Lower leg skin (tissue), 3 donors: ENCODE results near the gene CEP131.

Experiments
- POLR2A ChIP-seq, 2 donors: fragments of 450-650 bp; IDR thresholded peaks; one replicate each; pipeline ENCODE4 v1.6.1; 2016 to 2017; ENCODE audit warnings: antibody characterized with exemption in 2 of 2, mild to moderate bottlenecking in 1 of 2, moderate library complexity in 1 of 2
- TF ChIP-seq, protein P1 (sequence below), 3 donors: fragments of 450-650 bp; IDR thresholded peaks; one replicate each; pipeline ENCODE4 v1.5.1; 2016; ENCODE audit warnings: antibody characterized with exemption in 3 of 3, mild to moderate bottlenecking in 3 of 3, moderate library complexity in 2 of 3

DNA sequence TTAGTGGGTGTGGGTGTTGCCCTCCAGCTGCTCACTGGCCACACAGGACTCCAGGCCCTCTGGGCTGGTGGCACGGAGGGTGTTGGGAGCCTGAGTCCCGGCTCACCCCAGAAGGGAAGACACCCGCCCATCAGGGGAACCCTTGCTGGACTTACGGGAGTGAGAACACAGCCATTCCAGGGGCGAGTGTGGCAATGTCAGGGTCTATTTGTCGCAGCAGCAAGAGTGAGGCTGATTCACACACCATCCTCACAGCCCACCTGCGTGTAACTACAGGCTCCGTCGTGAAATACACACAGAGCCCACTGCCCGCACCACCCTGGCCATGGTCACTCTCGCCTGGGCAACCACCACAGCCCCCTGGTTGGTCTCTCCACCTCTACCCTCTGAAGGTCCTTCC is 39.0 kb downstream of the CEP131 start:
- TF ChIP-seq, protein P1, sequence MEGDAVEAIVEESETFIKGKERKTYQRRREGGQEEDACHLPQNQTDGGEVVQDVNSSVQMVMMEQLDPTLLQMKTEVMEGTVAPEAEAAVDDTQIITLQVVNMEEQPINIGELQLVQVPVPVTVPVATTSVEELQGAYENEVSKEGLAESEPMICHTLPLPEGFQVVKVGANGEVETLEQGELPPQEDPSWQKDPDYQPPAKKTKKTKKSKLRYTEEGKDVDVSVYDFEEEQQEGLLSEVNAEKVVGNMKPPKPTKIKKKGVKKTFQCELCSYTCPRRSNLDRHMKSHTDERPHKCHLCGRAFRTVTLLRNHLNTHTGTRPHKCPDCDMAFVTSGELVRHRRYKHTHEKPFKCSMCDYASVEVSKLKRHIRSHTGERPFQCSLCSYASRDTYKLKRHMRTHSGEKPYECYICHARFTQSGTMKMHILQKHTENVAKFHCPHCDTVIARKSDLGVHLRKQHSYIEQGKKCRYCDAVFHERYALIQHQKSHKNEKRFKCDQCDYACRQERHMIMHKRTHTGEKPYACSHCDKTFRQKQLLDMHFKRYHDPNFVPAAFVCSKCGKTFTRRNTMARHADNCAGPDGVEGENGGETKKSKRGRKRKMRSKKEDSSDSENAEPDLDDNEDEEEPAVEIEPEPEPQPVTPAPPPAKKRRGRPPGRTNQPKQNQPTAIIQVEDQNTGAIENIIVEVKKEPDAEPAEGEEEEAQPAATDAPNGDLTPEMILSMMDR (IDR thresholded peaks at IDR 0.05): no peak
- TF ChIP-seq POLR2A (IDR thresholded peaks at IDR 0.05): no peak
